Endodermal cell (in vitro differentiated cells): Measurements from ENCODE around the gene ACD. TPM values are rescaled to one million over a fixed set of nuclear protein-coding genes. Genes with fewer than 3 reads are reported as not detected.

Experiments used
- DNase-seq: peaks from one replicate; pipeline ENCODE4 v3.0.0-alpha.2; 2017
- H3K27ac ChIP-seq: 2 replicates; pipeline ENCODE4 v1.5.1; 2013; ENCODE audit warnings: mild to moderate bottlenecking, low read depth, low read length, moderate library complexity
- H3K27me3 ChIP-seq: 2 replicates; pipeline ENCODE4 v1.6.1; 2013; ENCODE audit warnings: mild to moderate bottlenecking, low read length, moderate library complexity; ENCODE audit not compliant: insufficient read depth, control insufficient read depth, poor library complexity, severe bottlenecking
- H3K36me3 ChIP-seq: 2 replicates; pipeline ENCODE4 v1.7.0; 2013; ENCODE audit warnings: mild to moderate bottlenecking, low read length, moderate library complexity; ENCODE audit not compliant: control insufficient read depth, insufficient read depth
- H3K4me1 ChIP-seq: one replicate; pipeline ENCODE4 v1.7.0; 2013; ENCODE audit warnings: low read length; ENCODE audit not compliant: control insufficient read depth, insufficient read depth
- H3K4me3 ChIP-seq: 2 replicates; pipeline ENCODE4 v1.5.1; 2013; ENCODE audit warnings: mild to moderate bottlenecking, low read length, moderate library complexity
- H3K9ac ChIP-seq: 2 replicates; pipeline ENCODE4 v1.6.1; 2013; ENCODE audit warnings: mild to moderate bottlenecking, low read length, moderate library complexity; ENCODE audit not compliant: poor library complexity, severe bottlenecking; ENCODE audit errors: extremely low read depth
- H3K9me3 ChIP-seq: 2 replicates; pipeline ENCODE4 v1.6.1; 2013; ENCODE audit warnings: mild to moderate bottlenecking, low read length, moderate library complexity; ENCODE audit not compliant: control insufficient read depth
- H3K27ac Mint-ChIP-seq: 2 replicates; pipeline ENCODE4 v1.8.0; 2020; ENCODE audit warnings: mixed read lengths
- H3K27me3 Mint-ChIP-seq: 2 replicates; pipeline ENCODE4 v1.8.0; 2021; ENCODE audit warnings: mild to moderate bottlenecking, mixed read lengths; ENCODE audit not compliant: insufficient read depth
- H3K36me3 Mint-ChIP-seq: 2 replicates; pipeline ENCODE4 v1.8.0; 2020; ENCODE audit warnings: low read depth, mixed read lengths
- H3K4me1 Mint-ChIP-seq: 2 replicates; pipeline ENCODE4 v1.8.0; 2020; ENCODE audit warnings: mixed read lengths
- H3K4me3 Mint-ChIP-seq: 2 replicates; pipeline ENCODE4 v1.8.0; 2020; ENCODE audit warnings: mild to moderate bottlenecking, moderate library complexity, mixed read lengths
- H3K9me3 Mint-ChIP-seq: 2 replicates; pipeline ENCODE4 v1.8.0; 2020; ENCODE audit warnings: mild to moderate bottlenecking, mixed read lengths
- CTCF ChIP-seq: fragments of 200-600 bp; sonication (generic); conservative IDR thresholded peaks from 2 replicates; pipeline ENCODE4 v1.5.0; 2021; ENCODE audit warnings: antibody characterized with exemption, mild to moderate bottlenecking
- WGBS, 2 experiments: methylation state at CpG; one replicate each; pipeline versions ENCODE4 v1.1.5 to v1.1.7; 2013; ENCODE audit warnings: missing lambda C conversion rate in 2 of 2, mixed read lengths in 1 of 2; ENCODE audit not compliant: insufficient coverage in 1 of 2, insufficient read length in 1 of 2; 5-methylcytosine and 5-hydroxymethylcytosine counted together
- total RNA-seq, 2 donors: library from RNA; stranded (reverse); fragmentation: NEBNext Ultra II Directional in 1 of 2; extraction: Animal tissue kit (Norgen Biotek cat#: 25700) in 1 of 2; gene quantifications; 2 replicates in 1 of 2; 3 replicates in 1 of 2; pipeline ENCODE4 v1.2.1, GENCODE V29; 2021

ACD gene
- total RNA-seq, 2 donors from 2014 or later, result 39.3 to 41.5 TPM

- H3K36me3 ChIP-seq, result peaks cover 17% of the 10 kb centered on the region
- DNase-seq, result peak; percentile 89
- no peaks in the 10 kb centered on the region for H3K9me3 ChIP-seq
- Mint-ChIP-seq H3K9me3 (no peaks in the 10 kb centered on the region), H3K27me3 (peaks cover 6% of the 10 kb centered on the region), H3K4me1 (peaks cover 9% of the 10 kb centered on the region), H3K36me3 (peaks cover 13% of the 10 kb centered on the region), H3K4me3 (no peak overlapping the region), H3K27ac (no peak overlapping the region)
- WGBS, 2 experiments, result 80 to 82% methylated on average over 15 to 25 of the region's 25 CpGs
- no peak overlapping the region for H3K27ac ChIP-seq
- H3K4me1 ChIP-seq, result peaks cover 8% of the 10 kb centered on the region
- peak; percentile 69 for TF ChIP-seq CTCF
- H3K9ac ChIP-seq, result no peak overlapping the region
- H3K4me3 ChIP-seq, result no peak overlapping the region
- no peaks in the 10 kb centered on the region for H3K27me3 ChIP-seq
Measured at GRCh38 chr16:67663151-67663876, 3.3 kb upstream of the ACD start.

DNA sequence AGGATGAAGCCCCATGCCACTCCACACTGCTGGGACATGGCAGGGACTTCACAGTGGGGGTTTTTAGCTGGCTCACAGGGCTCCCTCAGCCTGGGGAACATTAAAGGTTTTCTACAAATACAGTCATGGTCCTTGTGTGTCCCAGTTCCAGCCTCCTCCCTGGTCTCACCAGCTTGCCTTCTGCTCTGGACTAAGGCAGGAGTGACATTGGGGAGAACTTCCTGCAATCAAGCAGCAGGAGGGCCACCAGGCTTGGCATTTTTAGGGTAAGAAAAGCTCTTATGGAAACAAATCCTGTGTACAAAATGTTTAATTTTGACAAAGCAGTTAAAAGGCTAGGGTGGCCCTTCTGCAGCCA, 2.6 kb upstream of the ACD start:
- Histone ChIP-seq H3K4me3 (no peak overlapping the region), H3K9ac (no peak overlapping the region), H3K9me3 (no peaks in the 10 kb centered on the region), H3K27ac (no peak overlapping the region), H3K4me1 (peaks cover 8% of the 10 kb centered on the region), H3K27me3 (no peaks in the 10 kb centered on the region), H3K36me3 (peaks cover 19% of the 10 kb centered on the region)
- peaks cover 9% of the 10 kb centered on the region for H3K4me1 Mint-ChIP-seq
- no peak overlapping the region for H3K4me3 Mint-ChIP-seq
- H3K9me3 Mint-ChIP-seq, result no peaks in the 10 kb centered on the region
- H3K27ac Mint-ChIP-seq, result no peak overlapping the region
- peaks cover 6% of the 10 kb centered on the region for H3K27me3 Mint-ChIP-seq
- DNase-seq, result no peak
- TF ChIP-seq CTCF, result no peak
- peaks cover 13% of the 10 kb centered on the region for H3K36me3 Mint-ChIP-seq

- no peak overlapping the region for H3K27ac Mint-ChIP-seq
- H3K9ac ChIP-seq, result no peak overlapping the region
- no peak overlapping the region for H3K27ac ChIP-seq
- H3K27me3 ChIP-seq, result no peaks in the 10 kb centered on the region
- 93 to 94% methylated on average over 26 to 34 of the region's 34 CpGs for WGBS, 2 experiments
- H3K4me3 Mint-ChIP-seq, result no peak overlapping the region
- no peak overlapping the region for H3K4me3 ChIP-seq
- TF ChIP-seq CTCF, result no peak
- peaks cover 13% of the 10 kb centered on the region for H3K36me3 Mint-ChIP-seq
- H3K27me3 Mint-ChIP-seq, result peaks cover 6% of the 10 kb centered on the region
- no peaks in the 10 kb centered on the region for H3K9me3 ChIP-seq
- H3K4me1 Mint-ChIP-seq, result peaks cover 8% of the 10 kb centered on the region
- H3K9me3 Mint-ChIP-seq, result no peaks in the 10 kb centered on the region
- no peak for DNase-seq
- peaks cover 8% of the 10 kb centered on the region for H3K4me1 ChIP-seq
- H3K36me3 ChIP-seq, result peaks cover 19% of the 10 kb centered on the region
Measured at GRCh38 chr16:67661886-67662652, 2.0 kb upstream of the ACD start.
